ENCODE data around the gene ZNF200. TPM values are rescaled to one million over a fixed set of nuclear protein-coding genes. Genes with fewer than 3 reads are reported as not detected.

ZNF200 gene
- total and polyA plus RNA-seq, 8 donors, result 6.7 to 15.0 (median 12.7) TPM

DNA sequence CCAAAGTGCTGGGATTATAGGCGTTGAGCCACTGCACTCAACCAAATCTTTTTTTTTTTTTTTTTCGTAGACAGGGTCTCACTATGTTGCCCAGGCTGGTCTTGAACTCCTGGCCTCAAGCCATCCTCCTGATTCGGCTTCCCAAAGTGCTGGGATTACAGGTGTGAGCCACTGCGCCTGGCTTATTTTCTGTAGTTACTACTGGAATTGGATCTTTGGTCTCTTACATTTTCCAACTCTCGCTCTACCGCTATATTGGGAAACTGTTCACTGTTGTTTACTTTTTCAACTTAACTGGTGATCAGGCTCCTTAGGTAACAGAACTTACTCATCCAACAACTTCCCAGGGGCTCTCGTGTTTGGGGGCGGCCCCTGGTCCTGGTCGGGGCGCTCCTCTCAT, 14.1 kb downstream of the ZNF200 start:
- H3K4me3 ChIP-seq, result no peak overlapping the region
- H3K4me1 ChIP-seq, result peaks cover 0 to 3% of the 10 kb centered on the region in 2 donors
- ATAC-seq (no peak), DNase-seq (no peak)
- no peaks in the 10 kb centered on the region for H3K27me3 ChIP-seq
- intact Hi-C loops (cut with DNase I), result no loop called here
- H3K36me3 ChIP-seq, result peaks cover 10 to 39% of the 10 kb centered on the region in 2 donors
- H3K9me3 ChIP-seq, result peaks cover 22 to 61% of the 10 kb centered on the region in 2 donors
- no peak overlapping the region for H3K27ac ChIP-seq
- TF ChIP-seq, protein P1, sequence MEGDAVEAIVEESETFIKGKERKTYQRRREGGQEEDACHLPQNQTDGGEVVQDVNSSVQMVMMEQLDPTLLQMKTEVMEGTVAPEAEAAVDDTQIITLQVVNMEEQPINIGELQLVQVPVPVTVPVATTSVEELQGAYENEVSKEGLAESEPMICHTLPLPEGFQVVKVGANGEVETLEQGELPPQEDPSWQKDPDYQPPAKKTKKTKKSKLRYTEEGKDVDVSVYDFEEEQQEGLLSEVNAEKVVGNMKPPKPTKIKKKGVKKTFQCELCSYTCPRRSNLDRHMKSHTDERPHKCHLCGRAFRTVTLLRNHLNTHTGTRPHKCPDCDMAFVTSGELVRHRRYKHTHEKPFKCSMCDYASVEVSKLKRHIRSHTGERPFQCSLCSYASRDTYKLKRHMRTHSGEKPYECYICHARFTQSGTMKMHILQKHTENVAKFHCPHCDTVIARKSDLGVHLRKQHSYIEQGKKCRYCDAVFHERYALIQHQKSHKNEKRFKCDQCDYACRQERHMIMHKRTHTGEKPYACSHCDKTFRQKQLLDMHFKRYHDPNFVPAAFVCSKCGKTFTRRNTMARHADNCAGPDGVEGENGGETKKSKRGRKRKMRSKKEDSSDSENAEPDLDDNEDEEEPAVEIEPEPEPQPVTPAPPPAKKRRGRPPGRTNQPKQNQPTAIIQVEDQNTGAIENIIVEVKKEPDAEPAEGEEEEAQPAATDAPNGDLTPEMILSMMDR (IDR thresholded peaks at IDR 0.05), result no peak

DNA sequence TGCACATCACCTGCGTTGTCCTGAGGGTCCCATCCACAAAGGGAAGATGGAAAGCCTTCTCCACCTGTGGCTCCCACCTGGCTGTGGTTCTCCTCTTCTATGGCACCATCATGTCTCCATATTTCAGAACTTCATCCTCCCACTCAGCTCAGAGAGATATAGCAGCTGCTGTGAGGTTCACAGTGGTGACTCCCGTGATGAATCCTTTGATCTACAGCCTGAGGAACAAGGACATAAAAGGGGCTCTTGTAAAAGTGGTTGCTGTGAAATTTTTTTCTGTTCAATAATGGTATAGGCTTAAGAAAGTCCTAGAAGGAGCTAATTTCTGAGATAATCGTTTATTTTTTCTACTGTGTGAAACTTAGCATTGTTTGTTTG, 18.7 kb downstream of the ZNF200 start:
- DNase-seq, result no peak
- no peak for ATAC-seq
- Histone ChIP-seq H3K4me3 (no peak overlapping the region), H3K36me3 (no peaks in the 10 kb centered on the region), H3K27me3 (no peaks in the 10 kb centered on the region), H3K27ac (no peak overlapping the region), H3K4me1 (peaks cover 0 to 11% of the 10 kb centered on the region in 2 donors), H3K9me3 (peaks cover 0 to 15% of the 10 kb centered on the region in 2 donors)
- intact Hi-C loops (cut with DNase I), result no loop called here
- TF ChIP-seq, protein P1 (IDR thresholded peaks at IDR 0.05), result no peak

DNA sequence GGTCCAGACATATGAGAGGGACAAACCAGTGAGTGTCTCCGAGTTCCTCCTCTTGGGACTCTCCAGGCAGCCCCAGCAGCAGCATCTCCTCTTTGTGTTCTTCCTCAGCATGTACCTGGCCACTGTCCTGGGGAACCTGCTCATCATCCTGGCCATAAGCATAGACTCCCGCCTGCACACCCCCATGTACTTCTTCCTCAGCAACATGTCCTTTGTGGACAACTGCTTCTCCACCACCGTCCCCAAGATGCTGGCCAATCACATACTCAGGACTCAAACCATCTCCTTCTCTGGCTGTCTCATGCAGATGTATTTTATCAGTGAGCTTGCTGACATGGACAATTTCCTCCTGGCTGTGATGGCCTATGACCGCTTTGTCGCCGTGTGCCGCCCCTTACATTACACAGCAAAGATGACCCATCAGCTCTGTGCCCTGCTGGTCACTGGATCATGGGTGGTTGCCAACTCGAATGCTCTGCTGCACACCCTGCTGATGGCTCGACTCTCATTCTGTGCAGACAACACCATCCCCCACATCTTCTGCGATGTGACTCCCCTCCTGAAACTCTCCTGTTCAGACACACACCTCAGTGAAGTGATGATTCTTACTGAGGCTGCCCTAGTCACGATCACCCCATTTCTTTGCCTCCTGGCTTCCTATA, 19.2 kb downstream of the ZNF200 start:
- intact Hi-C loops (cut with DNase I), result no loop called here
- TF ChIP-seq, protein P1 (IDR thresholded peaks at IDR 0.05), result no peak
- H3K4me1 ChIP-seq, result peaks cover 0 to 11% of the 10 kb centered on the region in 2 donors
- ATAC-seq (no peak), DNase-seq (no peak)
- no peaks in the 10 kb centered on the region for H3K27me3 ChIP-seq
- no peaks in the 10 kb centered on the region for H3K36me3 ChIP-seq
- peaks cover 0 to 10% of the 10 kb centered on the region in 2 donors for H3K9me3 ChIP-seq
- H3K27ac ChIP-seq, result peak overlapping the region in 1 of 2 donors; percentile 65
- no peak overlapping the region for H3K4me3 ChIP-seq

DNA sequence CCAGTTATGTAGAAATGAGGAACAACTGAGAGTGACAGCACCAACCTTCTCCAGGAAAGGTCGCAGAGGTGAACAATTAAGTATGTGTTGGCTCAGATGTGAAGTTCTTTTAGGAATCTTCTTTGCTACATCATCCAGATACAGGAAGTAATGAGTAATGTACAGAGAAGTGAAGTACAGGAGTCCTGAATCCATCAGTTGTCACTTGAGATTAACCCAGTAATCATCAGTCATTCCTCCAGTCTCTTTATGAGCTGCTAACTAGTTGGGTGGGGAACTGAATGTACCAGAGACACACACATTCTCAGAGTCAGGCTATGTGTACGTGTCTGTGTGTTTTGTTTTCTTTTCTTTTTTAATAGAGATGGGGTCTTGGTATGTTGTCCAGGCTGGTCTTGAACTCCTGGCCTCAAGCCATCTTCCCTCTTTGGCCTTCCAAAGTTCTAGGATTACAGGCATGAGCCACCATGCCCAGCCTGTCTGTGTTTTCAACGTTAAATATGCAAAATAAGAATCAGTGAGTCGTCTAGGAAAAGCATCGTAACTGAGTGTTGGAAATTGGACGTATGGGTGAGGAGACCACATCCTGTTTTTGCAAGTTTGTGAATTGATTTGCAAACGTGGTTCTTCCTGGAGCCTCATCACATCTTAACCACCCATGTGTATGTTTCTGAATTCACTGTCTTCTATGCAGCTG, 19.9 kb downstream of the ZNF200 start:
- H3K27me3 ChIP-seq, result peaks cover 0 to 6% of the 10 kb centered on the region in 2 donors
- ATAC-seq (no peak), DNase-seq (no peak)
- H3K4me1 ChIP-seq, result peaks cover 0 to 11% of the 10 kb centered on the region in 2 donors
- intact Hi-C loops (cut with DNase I), result no loop called here
- no peaks in the 10 kb centered on the region for H3K36me3 ChIP-seq
- H3K9me3 ChIP-seq, result peaks cover 0 to 4% of the 10 kb centered on the region in 2 donors
- no peak overlapping the region for H3K4me3 ChIP-seq
- peak overlapping the region in 1 of 2 donors; percentile 65 for H3K27ac ChIP-seq
- TF ChIP-seq, protein P1 (IDR thresholded peaks at IDR 0.05), result no peak

DNA sequence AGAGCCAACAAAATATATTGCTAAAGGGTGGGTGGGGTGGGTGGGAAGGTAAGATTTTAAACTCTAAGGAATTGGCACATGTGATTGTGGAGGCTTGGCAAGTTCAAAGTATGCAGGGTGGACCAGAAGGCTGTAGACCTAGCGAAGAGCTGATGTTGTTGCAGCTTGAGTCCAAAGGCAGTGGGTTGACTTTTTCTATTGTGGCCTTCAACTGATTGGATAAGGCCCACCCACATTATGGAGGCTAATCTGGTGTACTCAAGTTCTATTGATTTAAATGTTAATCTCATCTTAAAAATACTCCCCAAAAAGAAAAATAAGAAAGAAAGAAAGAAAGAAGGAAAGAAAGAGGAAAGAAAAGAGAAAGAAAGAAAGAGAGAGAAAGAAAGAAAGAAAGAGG, 22.4 kb downstream of the ZNF200 start:
- Histone ChIP-seq H3K36me3 (no peaks in the 10 kb centered on the region), H3K9me3 (peaks cover 0 to 6% of the 10 kb centered on the region in 2 donors), H3K4me1 (peaks cover 0 to 11% of the 10 kb centered on the region in 2 donors), H3K27ac (no peak overlapping the region), H3K27me3 (peaks cover 0 to 19% of the 10 kb centered on the region in 2 donors), H3K4me3 (no peak overlapping the region)
- ATAC-seq (no peak), DNase-seq (no peak)
- intact Hi-C loops (cut with DNase I), result no loop called here
- TF ChIP-seq, protein P1 (IDR thresholded peaks at IDR 0.05), result no peak

Data from left lung (tissue), 10 donors.